GM19025 (cell line): ENCODE measurements around the gene EFEMP2.
A peak's percentile ranks its signal among the peaks of the same experiment; 100 is the strongest.

Source experiments
- ATAC-seq: cut with Tn5 transposase; IDR thresholded peaks from one replicate; pipeline ENCODE4 v1.9.1; 2021; ENCODE audit warnings: mild to moderate bottlenecking, low read depth, moderate library complexity; ENCODE audit not compliant: unreplicated experiment

Gene EFEMP2

GRCh38 chr11:65885808-65886536 lies 13.4 kb upstream of the EFEMP2 start:
- no peak for ATAC-seq

GRCh38 chr11:65885231-65885630 lies 12.6 kb upstream of the EFEMP2 start:
- ATAC-seq: no peak

GRCh38 chr11:65884716-65885092 lies 12.1 kb upstream of the EFEMP2 start:
- no peak for ATAC-seq

- no peak for ATAC-seq
Observed at GRCh38 chr11:65883786-65884715, 11.5 kb upstream of the EFEMP2 start.

GRCh38 chr11:65883058-65883761 lies 10.6 kb upstream of the EFEMP2 start:
- no peak for ATAC-seq

- no peak for ATAC-seq
Observed at GRCh38 chr11:65882120-65883057, 9.8 kb upstream of the EFEMP2 start.

GRCh38 chr11:65880844-65881421 lies 8.3 kb upstream of the EFEMP2 start:
- no peak for ATAC-seq

- no peak for ATAC-seq
Observed at GRCh38 chr11:65880027-65880426, 7.4 kb upstream of the EFEMP2 start.

- no peak for ATAC-seq
Observed at GRCh38 chr11:65879617-65880016, 7.0 kb upstream of the EFEMP2 start, which contains the start of gene CTSW. TSS of gene CTSW (plus strand) at chr11:65879837. CDS start at chr11:65879855, 18 bp downstream.

- ATAC-seq: peak; percentile 74
Observed at GRCh38 chr11:65873318-65874156, 937 bp upstream of the EFEMP2 start.

GRCh38 chr11:65871811-65872548 lies 620 bp downstream of the EFEMP2 start:
- no peak for ATAC-seq

GRCh38 chr11:65870706-65871681 lies 1.6 kb downstream of the EFEMP2 start:
- ATAC-seq: no peak

GRCh38 chr11:65870307-65870658 lies 2.3 kb downstream of the EFEMP2 start:
- no peak for ATAC-seq

GRCh38 chr11:65869643-65870306 lies 2.8 kb downstream of the EFEMP2 start:
- no peak for ATAC-seq

GRCh38 chr11:65868907-65869306 lies 3.7 kb downstream of the EFEMP2 start:
- ATAC-seq: no peak

GRCh38 chr11:65868076-65868667 lies 4.4 kb downstream of the EFEMP2 start:
- no peak for ATAC-seq
